ENCODE data around the gene TBCK.
A peak's percentile ranks its signal among the peaks of the same experiment; 100 is the strongest.

TBCK gene

DNA sequence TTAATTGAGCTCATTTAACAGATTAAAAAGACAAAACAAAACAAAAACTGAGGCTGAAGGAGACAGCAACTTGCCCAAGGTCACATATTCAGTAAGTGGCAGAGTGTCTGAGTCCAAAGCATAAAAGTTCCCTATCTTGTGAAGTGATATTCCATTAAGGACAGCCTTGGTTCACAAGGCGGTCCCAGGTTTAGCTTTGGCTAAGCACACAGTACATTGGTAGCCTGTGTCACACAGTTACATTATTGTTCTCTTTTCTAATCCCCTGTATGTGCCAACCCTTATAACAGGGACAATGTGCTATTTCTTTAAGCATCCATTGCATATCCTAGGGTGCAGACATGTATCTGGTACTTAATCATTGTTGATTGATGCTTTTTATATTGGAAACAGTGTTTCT is 280.8 kb downstream of the TBCK start:
- DNase-seq, result no peak

DNA sequence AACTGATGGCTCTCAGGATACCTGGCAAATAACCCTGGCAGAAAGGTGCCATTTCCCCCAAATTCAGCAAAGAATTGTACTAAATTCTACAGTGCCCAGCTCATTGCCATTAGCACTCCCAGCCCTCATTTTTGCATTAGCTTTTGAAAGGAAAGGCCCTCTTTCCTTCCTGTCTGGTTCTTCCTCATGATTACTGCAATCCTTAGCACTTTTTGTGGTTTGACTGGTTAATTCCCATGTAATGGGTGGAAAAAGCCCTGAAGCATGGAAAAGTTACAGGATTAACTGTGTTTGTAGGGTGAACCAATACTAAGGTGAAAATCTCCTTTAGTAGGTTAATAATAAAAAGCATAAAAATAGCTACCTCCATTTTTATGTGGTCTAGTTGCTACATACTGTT is 281.3 kb downstream of the TBCK start:
- DNase-seq, result peak; percentile 17 to 38

GRCh38 chr4:106034220-106034619 is 281.8 kb downstream of the TBCK start:
- no peak for DNase-seq

DNA sequence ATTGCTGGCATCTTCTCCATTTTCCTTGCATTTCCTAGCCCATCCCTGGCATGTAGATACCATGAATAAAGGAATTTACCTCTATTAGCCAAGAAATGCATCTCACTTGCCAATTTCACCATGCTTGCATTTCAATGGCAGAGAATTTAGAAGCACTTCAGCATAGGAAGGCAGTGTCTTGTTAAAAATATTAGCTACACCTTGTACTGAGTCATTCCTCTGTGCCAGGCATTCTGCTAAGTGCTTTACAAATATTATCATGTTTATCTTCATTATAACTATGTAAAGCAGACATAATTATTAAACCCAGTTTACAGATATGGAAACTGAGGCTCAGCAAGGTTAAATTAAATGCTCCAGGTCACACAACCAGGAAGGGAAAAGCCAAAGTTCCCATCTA is 282.5 kb downstream of the TBCK start:
- no peak for DNase-seq

GRCh38 chr4:106032851-106033286 is 283.1 kb downstream of the TBCK start:
- DNase-seq, result no peak

DNA sequence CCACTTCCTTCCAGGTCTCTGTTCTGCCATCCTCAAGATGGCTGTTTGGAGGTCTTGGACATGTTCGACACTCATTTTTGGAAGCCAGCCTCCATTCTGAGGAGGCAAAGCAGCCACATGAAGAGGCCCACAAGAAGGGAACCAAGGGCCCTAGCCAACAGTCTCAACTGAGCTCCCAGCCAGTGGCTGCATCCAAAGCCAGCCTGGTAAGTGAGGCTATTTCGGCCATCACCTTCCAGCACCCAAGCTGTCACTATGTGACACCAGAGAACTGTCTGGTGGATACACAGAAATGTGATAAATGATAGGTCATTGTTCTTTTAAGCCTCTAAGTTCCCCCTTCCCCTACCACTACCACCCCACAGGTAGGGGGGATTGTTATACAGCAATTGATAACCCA is 293.6 kb downstream of the TBCK start:
- DNase-seq, result no peak

GRCh38 chr4:106021737-106022410 is 294.1 kb downstream of the TBCK start:
- no peak for DNase-seq

- DNase-seq, result no peak
Measured at GRCh38 chr4:106019771-106020170, 296.2 kb downstream of the TBCK start.

GRCh38 chr4:106017975-106018374 is 298.0 kb downstream of the TBCK start:
- no peak for DNase-seq

GRCh38 chr4:106011387-106011786 is 304.6 kb downstream of the TBCK start:
- no peak for DNase-seq

DNA sequence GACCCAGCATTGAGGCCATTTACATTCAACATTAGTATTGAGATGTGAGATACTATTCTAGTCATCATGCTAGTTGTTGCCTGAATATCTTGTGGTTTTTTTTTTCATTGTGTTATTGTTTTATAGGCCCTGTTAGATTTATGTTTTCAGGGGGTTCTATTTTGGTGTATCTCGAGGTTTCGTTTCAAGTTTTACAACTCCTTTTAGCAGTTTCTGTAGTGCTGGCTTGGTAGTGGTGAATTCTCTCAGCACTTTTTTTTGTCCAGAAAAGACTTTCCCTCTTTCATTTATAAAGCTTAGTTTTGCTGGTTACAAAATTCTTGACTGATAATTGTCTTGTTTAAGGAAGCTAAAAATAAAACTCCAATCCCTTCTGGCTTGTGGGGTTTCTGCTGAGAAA is 305.2 kb downstream of the TBCK start:
- no peak for DNase-seq

- DNase-seq, result no peak
Measured at GRCh38 chr4:106002994-106003393, 313.0 kb downstream of the TBCK start.

GRCh38 chr4:105998171-105999063 is 317.6 kb downstream of the TBCK start:
- DNase-seq, result no peak

- no peak for DNase-seq
Measured at GRCh38 chr4:105996845-105997244, 319.2 kb downstream of the TBCK start.

DNA sequence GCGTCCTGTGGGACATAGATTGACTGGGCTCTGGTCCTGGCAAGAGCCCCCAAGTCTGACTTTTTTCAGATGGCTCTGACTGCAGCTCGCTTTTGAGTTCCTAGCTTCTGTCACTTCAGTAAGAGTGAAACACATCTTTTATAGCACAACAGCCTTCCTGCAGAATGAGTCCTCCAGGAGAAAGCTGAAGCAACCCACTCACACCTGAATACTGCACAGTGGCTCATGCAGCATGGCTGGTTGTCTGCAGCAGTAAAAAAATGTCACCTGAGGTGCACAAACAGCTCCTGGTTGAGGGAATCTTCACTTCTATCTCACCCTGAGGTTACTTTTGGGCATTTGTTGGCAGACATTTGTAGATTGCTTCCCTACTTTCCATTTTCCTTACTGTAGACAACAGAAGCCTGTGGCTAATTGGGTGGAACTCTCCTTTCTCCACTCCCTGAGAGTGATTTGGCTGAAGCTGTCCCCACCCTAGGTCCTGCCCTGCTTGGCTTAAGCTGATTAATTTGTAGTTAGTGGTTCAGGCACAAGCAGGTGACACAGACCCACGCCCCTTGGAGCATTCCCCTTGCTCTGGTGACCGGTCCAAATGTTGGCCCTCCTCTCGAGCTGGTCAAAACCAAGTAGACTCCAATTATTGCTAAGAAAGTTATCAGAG is 321.0 kb downstream of the TBCK start:
- no peak for DNase-seq

DNA sequence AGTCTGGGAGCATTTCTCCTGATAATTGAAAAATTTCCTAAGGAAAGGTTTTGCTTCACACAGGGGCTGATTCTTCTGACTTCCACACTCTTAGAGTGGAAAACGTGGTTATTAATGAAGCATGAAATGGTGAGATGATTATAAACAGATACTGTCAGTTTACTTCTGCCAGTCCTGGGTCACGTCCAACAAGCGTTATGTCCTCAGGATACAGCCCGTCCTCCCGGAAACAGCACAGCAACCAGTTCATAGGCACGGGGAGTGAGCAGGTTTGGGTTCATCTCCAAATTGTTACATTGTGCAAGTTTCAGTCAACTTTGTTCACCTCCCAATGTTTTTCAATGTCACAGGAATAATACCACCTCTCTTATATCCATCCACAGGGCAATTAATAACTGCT is 321.9 kb downstream of the TBCK start:
- no peak for DNase-seq

- DNase-seq, result no peak
Measured at GRCh38 chr4:105992641-105993305, 323.2 kb downstream of the TBCK start.

GRCh38 chr4:105991726-105992125 is 324.3 kb downstream of the TBCK start:
- no peak for DNase-seq

Measured in Kasumi-1 (cell line).